Stimulated activated CD4-positive, alpha-beta T cell treated with anti-CD3 and anti-CD28 coated beads, TNF-alpha, amount 100 ng/mL, for 48 hours (primary cell): ENCODE results near the gene PKMYT1.
"Not testable (repeated sequence)": the region's sequence is repeated elsewhere in the genome, so short reads cannot be mapped to it uniquely, and the experiment has no call there.

Experiments
- DNase-seq, 3 donors: peaks; one replicate each; pipeline ENCODE4 v3.0.0-alpha.2; 2020; ENCODE audit warnings: low read depth in 3 of 3

PKMYT1 gene

GRCh38 chr16:2933701-2934100 lies 46.5 kb downstream of the PKMYT1 start:
- DNase-seq: no peak

GRCh38 chr16:2933136-2933535 lies 47.1 kb downstream of the PKMYT1 start:
- no peak for DNase-seq

GRCh38 chr16:2931231-2931914 lies 48.9 kb downstream of the PKMYT1 start:
- not testable (repeated sequence) for DNase-seq

GRCh38 chr16:2930236-2930635 lies 50.0 kb downstream of the PKMYT1 start:
- DNase-seq: no peak

- no peak for DNase-seq
Measured at GRCh38 chr16:2929693-2930092, 50.6 kb downstream of the PKMYT1 start.

- DNase-seq: no peak
Measured at GRCh38 chr16:2928796-2929195, 51.5 kb downstream of the PKMYT1 start.

GRCh38 chr16:2928151-2928550 lies 52.1 kb downstream of the PKMYT1 start:
- not testable (repeated sequence) for DNase-seq

GRCh38 chr16:2927010-2927646 lies 53.1 kb downstream of the PKMYT1 start:
- DNase-seq: peak; percentile 79 to 86 (median 83)

GRCh38 chr16:2926650-2926999 lies 53.6 kb downstream of the PKMYT1 start:
- no peak for DNase-seq

- no peak for DNase-seq
Measured at GRCh38 chr16:2925951-2926649, 54.1 kb downstream of the PKMYT1 start.

- DNase-seq: no peak
Measured at GRCh38 chr16:2924901-2925755, 55.1 kb downstream of the PKMYT1 start.

- no peak for DNase-seq
Measured at GRCh38 chr16:2923481-2923880, 56.8 kb downstream of the PKMYT1 start.
